AG08395 (cell line): ENCODE measurements around the gene MYL9.
"Not testable (repeated sequence)": the region's sequence is repeated elsewhere in the genome, so short reads cannot be mapped to it uniquely, and the experiment has no call there.

ENCODE experiments used
- DNase-seq: peaks from one replicate; pipeline ENCODE4 v3.0.0; 2012; ENCODE audit warnings: mixed read lengths, low spot score

Gene MYL9

GRCh38 chr20:36541227-36541767 lies at the start of gene MYL9:
Gene MYL9, plus strand, starts transcription at chr20:36541519. Its CDS starts 3,366 bp downstream, at chr20:36544885.
- peak; percentile 94 for DNase-seq

- DNase-seq, result no peak
These were observed 49.3 kb upstream of the MYL9 start for GRCh38 chr20:36491901-36492617.

GRCh38 chr20:36493051-36493800 lies 48.1 kb upstream of the MYL9 start:
- no peak for DNase-seq

- DNase-seq, result peak; percentile 91
These were observed 47.6 kb upstream of the MYL9 start for GRCh38 chr20:36493801-36494114.

- no peak for DNase-seq
These were observed 44.3 kb upstream of the MYL9 start for GRCh38 chr20:36496707-36497669.

- DNase-seq, result no peak
These were observed 43.5 kb upstream of the MYL9 start for GRCh38 chr20:36497856-36498255.

GRCh38 chr20:36498386-36499179 lies 42.7 kb upstream of the MYL9 start:
- no peak for DNase-seq

- no peak for DNase-seq
These were observed 42.1 kb upstream of the MYL9 start for GRCh38 chr20:36499211-36499610.

- peak; percentile 24 for DNase-seq
These were observed 41.4 kb upstream of the MYL9 start for GRCh38 chr20:36499723-36500501.

GRCh38 chr20:36501367-36502006 lies 39.8 kb upstream of the MYL9 start:
- DNase-seq, result no peak

- no peak for DNase-seq
These were observed 37.0 kb upstream of the MYL9 start for GRCh38 chr20:36504295-36504694.

GRCh38 chr20:36506253-36506652 lies 35.1 kb upstream of the MYL9 start:
- no peak for DNase-seq

GRCh38 chr20:36507746-36508145 lies 33.6 kb upstream of the MYL9 start:
- no peak for DNase-seq

GRCh38 chr20:36519012-36519719 lies 22.2 kb upstream of the MYL9 start:
- no peak for DNase-seq

- DNase-seq, result no peak
These were observed 21.4 kb upstream of the MYL9 start for GRCh38 chr20:36519944-36520343.

- DNase-seq, result no peak
These were observed 19.8 kb upstream of the MYL9 start for GRCh38 chr20:36521526-36521925.

GRCh38 chr20:36522412-36522811 lies 18.9 kb upstream of the MYL9 start:
- not testable (repeated sequence) for DNase-seq

- DNase-seq, result no peak
These were observed 18.0 kb upstream of the MYL9 start for GRCh38 chr20:36523341-36523740.

GRCh38 chr20:36525620-36526365 lies 15.5 kb upstream of the MYL9 start:
- no peak for DNase-seq
